K562 (cell line): ENCODE measurements around the gene LIAS. TPM values are rescaled to one million over a fixed set of nuclear protein-coding genes. Genes with fewer than 3 reads are reported as not detected.

ENCODE experiments used
- EP300 ChIP-seq: IDR thresholded peaks from 2 replicates; pipeline ENCODE4 v1.6.1; 2012; ENCODE audit warnings: low read length, improper control_type of control experiment
- EP400 ChIP-seq: fragments of 450-650 bp; IDR thresholded peaks from 2 replicates; pipeline ENCODE4 v1.6.1; 2017; ENCODE audit warnings: antibody characterized with exemption, mild to moderate bottlenecking, moderate library complexity
- KDM1A ChIP-seq, 2 experiments: fragments of 450-650 bp; IDR thresholded peaks; 2 replicates each; pipeline ENCODE4 v1.6.1; 2016; ENCODE audit warnings: mild to moderate bottlenecking in 2 of 2
- ZNF445 ChIP-seq: fragments of 250-450 bp; sonication (Bioruptor Pico); IDR thresholded peaks from 2 replicates; pipeline ENCODE4 v1.4.0; 2020; ENCODE audit warnings: low read depth, mild to moderate bottlenecking, moderate library complexity
- polyA plus RNA-seq, 8 experiments: library from polyadenylated mRNA; depleted of rRNA in 4 of 8; stranded (reverse) in 5 of 8; unstranded in 3 of 8; fragments of >200 nt; fragmentation: Nextera tagmentation in 2 of 8; fragmentation: Illumina TruSeq in 1 of 8; extraction: Ambion mirVana in 2 of 8; extraction: Trizol in 1 of 8; gene quantifications; 2 replicates each; pipeline versions ENCODE4 v1.2.1 to v1.2.3, GENCODE V29; 2011 to 2014; ENCODE audit warnings: inconsistent platforms in 1 of 8, missing spikeins in 1 of 8
- total RNA-seq, 7 experiments: library from RNA; depleted of rRNA in 6 of 7; stranded (reverse); fragments of >200 nt in 6 of 7; fragmentation: Illumina TruSeq in 2 of 7; extraction: Trizol in 2 of 7; gene quantifications; 2 replicates each; pipeline versions ENCODE4 v1.2.1 to v1.2.3, GENCODE V29; 2011 to 2021; ENCODE audit warnings: low replicate concordance in 1 of 7
- TF ChIP-seq, protein P1 (sequence below): sonication (generic); formaldehyde crosslinking; IDR thresholded peaks from 2 replicates; pipeline ENCODE4 v1.9.0; 2022; ENCODE audit warnings: mild to moderate bottlenecking, missing genetic modification reagents
- TF ChIP-seq, protein P2 (sequence below): fragments of 450-650 bp; formaldehyde crosslinking; IDR thresholded peaks from 2 replicates; pipeline ENCODE4 v1.4.0; 2022; ENCODE audit warnings: missing genetic modification characterization
- TF ChIP-seq, protein P3 (sequence below): fragments of 450-650 bp; formaldehyde crosslinking; conservative IDR thresholded peaks from 2 replicates; pipeline ENCODE4 v1.4.0; 2022; ENCODE audit warnings: mild to moderate bottlenecking, missing genetic modification characterization

LIAS gene
- total and polyA plus RNA-seq, 9 of the 15 experiments (the other 6 are each of a cell fraction or from before 2014, with no cell fraction given): 21.9 to 57.1 (median 42.1) TPM

GRCh38 chr4:39467464-39467863 is 8.6 kb downstream of the LIAS start (continued):
- TF ChIP-seq, protein P1, sequence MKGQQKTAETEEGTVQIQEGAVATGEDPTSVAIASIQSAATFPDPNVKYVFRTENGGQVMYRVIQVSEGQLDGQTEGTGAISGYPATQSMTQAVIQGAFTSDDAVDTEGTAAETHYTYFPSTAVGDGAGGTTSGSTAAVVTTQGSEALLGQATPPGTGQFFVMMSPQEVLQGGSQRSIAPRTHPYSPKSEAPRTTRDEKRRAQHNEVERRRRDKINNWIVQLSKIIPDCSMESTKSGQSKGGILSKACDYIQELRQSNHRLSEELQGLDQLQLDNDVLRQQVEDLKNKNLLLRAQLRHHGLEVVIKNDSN (CRISPR knock-in tag): no peak
- TF ChIP-seq KDM1A (IDR thresholded peaks at IDR 0.05) (no peak), ZNF445 (CRISPR knock-in tag) (no peak), EP400 (no peak), EP300 (no peak)
- TF ChIP-seq, protein P2, sequence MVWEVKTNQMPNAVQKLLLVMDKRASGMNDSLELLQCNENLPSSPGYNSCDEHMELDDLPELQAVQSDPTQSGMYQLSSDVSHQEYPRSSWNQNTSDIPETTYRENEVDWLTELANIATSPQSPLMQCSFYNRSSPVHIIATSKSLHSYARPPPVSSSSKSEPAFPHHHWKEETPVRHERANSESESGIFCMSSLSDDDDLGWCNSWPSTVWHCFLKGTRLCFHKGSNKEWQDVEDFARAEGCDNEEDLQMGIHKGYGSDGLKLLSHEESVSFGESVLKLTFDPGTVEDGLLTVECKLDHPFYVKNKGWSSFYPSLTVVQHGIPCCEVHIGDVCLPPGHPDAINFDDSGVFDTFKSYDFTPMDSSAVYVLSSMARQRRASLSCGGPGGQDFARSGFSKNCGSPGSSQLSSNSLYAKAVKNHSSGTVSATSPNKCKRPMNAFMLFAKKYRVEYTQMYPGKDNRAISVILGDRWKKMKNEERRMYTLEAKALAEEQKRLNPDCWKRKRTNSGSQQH (CRISPR knock-in tag): no peak
- TF ChIP-seq, protein P3, sequence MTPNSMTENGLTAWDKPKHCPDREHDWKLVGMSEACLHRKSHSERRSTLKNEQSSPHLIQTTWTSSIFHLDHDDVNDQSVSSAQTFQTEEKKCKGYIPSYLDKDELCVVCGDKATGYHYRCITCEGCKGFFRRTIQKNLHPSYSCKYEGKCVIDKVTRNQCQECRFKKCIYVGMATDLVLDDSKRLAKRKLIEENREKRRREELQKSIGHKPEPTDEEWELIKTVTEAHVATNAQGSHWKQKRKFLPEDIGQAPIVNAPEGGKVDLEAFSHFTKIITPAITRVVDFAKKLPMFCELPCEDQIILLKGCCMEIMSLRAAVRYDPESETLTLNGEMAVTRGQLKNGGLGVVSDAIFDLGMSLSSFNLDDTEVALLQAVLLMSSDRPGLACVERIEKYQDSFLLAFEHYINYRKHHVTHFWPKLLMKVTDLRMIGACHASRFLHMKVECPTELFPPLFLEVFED: no peak
